ENCODE results near the gene SSH2.
A peak's percentile ranks its signal among the peaks of the same experiment; 100 is the strongest.
"Not testable (repeated sequence)": the region's sequence is repeated elsewhere in the genome, so short reads cannot be mapped to it uniquely, and the experiment has no call there.

SSH2 gene

DNA sequence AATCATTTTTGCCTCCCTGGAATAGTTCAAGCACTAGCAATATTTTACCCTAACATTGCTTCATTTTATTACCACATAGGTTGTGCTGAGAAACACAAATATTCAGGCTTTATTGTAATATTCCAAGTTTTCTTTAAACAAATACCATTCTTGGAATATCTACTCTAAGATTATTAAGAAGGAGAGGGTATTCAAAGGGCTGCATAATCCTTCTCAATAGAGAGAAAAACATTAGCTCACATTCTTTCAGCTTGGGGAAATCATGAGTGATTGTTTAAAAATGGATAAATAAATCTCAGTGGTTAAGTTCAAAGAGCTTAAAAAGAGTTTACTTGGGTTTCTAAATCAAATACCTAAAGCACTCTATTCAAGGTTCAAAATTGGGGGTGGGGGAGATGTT is 195.4 kb downstream of the SSH2 start:
- no peak for DNase-seq (ENCODE audit: low spot score)

DNA sequence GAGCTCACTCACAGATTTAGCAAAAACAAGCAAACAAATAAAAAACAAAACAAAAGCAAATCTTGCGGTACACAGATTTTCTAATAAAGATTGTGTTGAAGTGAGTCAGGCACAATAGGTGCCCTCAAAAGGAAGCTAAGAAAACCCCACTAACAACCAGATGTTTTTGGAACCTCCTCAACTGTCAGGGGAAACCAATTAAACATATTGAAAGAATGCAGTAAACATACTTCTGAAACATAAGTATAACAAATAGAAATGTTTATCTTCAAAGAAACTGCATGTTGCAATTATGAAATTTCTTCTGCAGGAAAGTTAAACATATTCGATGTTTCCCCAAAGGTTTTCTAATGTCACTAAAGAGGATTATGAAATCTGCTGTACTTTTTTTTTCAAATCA is 196.9 kb downstream of the SSH2 start:
- DNase-seq (ENCODE audit: low spot score), result no peak

DNA sequence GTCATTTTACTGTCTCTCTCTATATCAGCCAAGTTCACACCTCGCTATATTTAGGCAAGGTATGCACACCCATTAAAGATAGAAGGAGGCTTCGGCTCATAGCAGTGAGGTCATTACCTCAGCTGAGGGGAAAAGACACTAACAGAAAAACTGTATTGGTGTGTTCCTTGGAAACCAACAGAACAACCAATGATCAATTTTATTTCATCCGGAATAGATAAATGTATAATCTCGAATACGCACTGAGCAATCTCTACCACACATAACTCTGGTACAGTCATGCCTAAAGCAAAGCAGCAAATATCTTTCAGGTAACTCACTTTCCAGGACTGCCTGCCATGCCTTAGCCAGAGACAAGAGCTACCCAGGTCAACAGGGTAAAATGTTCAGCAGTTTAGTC is 197.4 kb downstream of the SSH2 start:
- DNase-seq (ENCODE audit: low spot score), result no peak

DNA sequence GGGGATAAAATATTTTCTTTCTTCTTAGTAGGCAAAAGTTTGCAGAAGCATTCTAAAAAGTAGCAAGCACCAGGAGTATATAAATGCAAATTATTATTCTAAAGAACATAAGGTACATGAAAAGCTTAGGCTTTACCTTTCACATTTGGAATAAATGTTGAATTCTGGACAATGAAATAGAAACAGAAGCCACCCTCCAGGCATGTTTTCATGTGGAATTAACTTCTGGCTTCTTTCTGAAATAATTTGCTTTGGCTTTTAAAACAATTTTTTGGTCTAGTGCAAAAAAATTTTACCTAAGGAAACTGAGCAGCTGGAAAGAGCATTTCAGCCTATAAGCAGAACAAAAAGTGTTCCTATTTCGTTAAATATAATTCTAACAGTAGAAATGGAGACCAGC is 197.8 kb downstream of the SSH2 start:
- no peak for DNase-seq (ENCODE audit: low spot score)

DNA sequence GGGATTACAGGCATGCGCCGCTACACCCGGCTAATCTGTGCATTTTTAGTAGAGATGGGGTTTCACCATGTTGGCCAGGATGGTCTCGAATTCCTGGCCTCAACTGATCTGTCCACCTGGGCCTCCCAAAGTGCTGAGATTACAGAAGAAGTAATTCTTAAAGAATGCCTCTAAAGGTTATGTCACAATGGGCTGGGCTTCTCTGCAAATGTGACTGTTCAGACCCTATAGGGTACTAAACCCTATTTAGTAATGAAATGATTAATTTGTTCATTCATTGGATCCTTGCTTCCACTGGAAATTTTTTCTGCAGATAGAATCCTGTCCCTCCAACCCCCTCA is 198.5 kb downstream of the SSH2 start:
- no peak for DNase-seq (ENCODE audit: low spot score)

- DNase-seq (ENCODE audit: low spot score), result no peak
Observed at GRCh38 chr17:29728490-29728889, 201.5 kb downstream of the SSH2 start.

DNA sequence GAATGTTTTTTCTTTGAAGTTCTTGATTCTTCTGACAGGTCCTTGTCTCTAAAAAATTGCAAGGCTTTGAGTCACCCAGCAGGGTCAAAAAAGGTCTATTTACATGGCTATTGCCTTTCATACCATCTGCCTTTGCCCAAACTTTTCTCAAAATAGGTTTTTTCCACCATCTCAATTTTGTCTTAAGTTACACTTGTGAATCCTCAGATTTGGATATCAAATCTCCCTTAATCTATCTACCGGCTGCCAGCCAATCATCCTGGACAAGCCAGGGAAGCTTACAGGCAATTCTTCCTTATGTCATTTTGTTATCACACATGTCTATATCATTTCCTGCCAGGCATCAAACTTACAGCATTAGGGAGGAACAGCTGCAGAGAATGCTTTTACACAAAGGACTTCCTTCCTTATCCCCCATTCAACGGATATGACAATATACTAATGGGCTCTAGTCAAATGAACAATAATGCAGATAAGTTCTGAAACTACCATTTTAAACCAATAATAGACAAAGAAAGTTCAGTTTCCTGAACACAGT is 203.2 kb downstream of the SSH2 start:
- DNase-seq (ENCODE audit: low spot score), result no peak

- not testable (repeated sequence) for DNase-seq (ENCODE audit: low spot score)
Observed at GRCh38 chr17:29725408-29725807, 204.6 kb downstream of the SSH2 start.

DNA sequence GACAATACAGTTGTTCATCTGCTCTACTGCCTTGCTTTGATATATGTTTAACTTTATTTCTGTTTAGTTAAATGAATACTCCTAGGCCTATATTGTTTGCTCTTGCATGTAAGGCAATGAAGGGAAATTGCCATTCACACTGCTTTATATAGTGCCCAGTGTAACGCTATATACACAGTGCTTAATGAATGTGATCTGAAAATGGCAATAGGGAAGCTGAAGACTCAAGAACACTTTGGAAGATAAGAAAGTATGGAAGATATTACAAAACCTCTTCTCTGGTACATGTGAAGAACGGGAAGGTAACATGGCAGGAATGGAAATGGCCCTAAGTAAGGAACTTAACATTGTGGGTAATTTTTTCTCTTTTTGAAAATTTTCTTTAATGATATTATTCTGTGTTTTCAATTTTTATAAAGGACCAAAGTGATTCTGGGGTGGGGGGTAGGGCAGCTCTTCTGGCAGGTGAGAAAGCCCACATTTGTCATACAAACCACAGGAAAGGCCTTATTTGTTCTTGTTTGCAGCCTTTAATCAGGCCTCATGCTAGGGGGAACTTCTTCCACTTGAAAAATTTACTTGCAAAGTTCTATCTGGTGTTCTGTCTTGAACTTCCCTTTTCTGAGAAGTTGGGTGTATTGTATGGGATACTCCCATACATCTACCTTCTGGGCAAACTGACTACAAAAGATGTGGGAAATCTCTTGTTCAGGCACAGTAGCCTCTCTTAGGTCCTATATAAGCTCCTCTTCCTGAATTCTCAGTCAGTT is 206.6 kb downstream of the SSH2 start:
- DNase-seq (ENCODE audit: low spot score), result no peak

DNA sequence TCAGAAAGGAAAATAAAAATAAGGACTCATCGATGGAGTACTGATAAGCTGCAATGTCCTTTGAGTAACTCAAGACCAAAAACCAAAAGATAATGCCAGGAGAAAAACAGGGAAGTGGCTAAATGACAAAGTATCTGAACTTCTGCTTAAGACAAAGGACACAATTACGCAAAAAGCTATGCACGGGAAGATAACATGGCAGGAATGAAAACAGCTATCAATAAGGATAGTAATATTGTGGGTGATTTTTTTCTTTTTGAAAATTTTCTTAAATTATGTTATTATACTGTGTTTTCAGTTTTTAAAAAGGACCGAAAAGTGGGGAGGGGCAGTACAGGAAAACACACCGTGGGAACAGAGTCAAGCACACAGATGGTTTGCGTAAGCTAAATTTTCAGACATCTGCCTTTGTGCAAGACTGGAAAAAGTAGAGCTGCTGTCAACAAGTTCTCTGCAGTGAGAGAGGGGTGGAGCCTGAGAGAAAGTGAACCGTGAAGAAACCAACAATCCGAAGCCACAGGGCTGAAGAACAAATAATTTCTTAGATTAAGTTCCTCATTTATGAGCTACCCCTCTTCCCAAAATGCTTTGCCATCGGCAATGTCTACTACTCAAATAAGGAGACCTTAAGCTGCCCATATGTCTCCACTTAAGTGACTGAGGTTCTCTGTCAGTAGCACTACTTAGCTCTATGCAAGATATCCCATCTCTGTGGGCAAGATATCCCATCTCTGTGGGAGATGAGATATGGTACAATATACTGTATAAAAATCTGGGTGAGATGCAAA is 207.4 kb downstream of the SSH2 start:
- DNase-seq (ENCODE audit: low spot score), result no peak

DNA sequence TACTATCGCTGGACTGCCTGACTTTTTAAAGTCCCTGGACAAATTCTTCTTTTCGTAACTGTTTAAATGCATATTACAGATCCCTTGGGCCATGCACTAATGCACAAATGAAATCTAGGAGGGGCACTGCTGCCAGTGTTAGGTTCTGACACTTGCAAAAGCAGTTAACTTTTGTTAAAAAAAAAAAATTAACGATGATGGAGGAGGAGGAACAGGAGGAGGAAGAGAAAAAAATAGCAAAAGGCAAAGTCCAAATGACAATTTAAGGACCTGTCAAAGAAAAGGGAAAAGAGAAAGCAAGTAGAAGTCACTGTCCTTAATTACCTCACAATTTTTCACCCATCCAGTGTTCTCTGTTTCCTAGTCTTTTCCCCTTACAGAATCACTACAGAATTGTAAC is 209.5 kb downstream of the SSH2 start:
- DNase-seq (ENCODE audit: low spot score), result no peak

DNA sequence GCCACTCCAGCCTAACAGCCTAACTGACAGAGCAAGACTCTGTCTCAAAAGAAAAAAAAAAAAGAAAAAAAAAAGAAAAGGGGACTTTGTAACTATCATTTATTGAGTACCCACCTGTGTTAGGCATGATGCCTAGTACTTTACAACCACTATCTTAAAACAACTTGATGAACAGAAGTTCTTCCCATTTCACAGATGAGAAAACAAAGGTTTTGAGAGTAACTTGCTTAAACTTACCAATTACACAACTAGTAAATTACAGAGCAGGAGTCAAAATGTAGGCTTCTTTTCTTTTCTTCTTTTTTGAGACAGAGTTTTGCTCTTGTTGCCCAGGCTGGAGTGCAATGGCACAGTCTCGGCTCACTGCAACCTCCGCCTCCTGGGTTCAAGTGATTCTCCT is 210.6 kb downstream of the SSH2 start:
- no peak for DNase-seq (ENCODE audit: low spot score)

- DNase-seq (ENCODE audit: low spot score), result no peak
Observed at GRCh38 chr17:29718446-29719039, 211.5 kb downstream of the SSH2 start.

DNA sequence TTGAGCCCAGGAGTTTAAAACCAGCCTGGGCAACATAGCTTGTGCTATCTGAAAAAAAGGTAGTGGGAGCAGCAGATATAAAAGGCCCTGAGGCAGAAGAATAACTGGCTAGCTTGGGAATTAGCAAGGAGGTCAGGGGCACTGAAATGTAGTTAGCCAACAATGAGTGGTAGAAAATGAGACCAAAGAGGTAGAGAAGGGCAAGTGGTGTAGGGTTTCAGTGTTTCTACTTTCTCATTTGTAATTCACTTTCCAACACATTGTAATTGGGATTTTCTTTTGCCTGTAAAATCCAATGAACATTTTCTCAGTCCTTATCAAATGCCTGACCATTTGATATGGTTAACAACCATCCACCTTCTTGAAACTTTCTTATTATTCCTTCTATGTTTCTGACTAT is 212.2 kb downstream of the SSH2 start:
- DNase-seq (ENCODE audit: low spot score), result no peak

DNA sequence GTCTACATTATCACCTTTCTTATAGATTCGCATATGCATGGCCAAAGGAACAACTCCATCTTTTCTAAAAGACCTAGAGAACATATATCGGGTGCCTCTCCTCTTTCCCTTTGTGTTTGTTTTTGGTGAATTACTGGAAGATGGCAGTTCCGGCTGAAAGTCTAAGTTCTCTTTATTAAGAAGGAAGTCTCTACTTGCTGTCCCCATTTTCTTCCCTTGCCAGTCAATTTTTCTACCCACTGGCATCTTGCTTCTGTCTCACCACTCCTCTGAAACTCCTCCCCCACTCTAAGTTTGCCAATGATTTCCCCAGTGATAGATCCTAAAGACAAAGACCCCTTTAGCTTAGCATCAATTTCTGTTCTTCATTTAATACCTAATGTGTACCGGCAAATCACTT is 213.5 kb downstream of the SSH2 start:
- DNase-seq (ENCODE audit: low spot score), result no peak

- DNase-seq (ENCODE audit: low spot score), result no peak
Observed at GRCh38 chr17:29715680-29716079, 214.3 kb downstream of the SSH2 start.

DNA sequence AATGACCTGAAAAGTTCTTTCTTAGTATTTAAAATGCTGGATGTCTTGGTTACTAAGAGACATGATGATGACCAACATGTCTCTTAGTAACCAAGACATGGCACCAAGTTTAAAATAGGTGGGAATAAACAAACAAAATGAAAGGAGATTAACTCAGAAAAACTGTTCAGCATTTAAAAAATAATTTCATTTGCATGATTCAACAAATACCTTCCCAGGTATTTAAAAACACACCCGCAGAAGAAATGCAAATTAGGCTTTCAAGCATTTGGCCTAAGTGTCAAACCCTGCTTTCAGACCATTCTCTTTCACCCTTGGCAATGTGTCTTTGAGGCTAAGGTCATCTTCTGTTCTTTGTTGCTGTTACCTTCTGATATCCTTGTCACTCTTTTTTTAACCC is 215.9 kb downstream of the SSH2 start:
- no peak for DNase-seq (ENCODE audit: low spot score)

DNA sequence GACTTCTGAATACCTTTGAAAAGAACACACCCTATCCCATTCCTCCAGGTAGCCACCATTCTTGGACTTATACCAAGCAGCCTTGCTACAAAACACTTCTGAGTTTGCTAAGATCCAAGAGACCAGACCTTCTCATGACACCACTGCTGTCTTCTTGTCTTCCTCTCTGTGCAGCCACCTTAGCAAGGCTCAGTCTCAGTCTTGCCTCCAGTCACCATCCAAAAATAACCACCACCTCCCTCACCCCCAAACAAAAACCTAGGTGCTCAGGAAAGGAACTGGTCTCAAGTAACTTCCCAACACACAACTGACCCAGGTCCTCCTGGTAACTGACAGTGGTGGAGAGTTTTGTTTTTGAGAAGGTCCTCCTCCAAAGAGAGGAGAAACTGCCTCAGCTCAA is 216.4 kb downstream of the SSH2 start:
- no peak for DNase-seq (ENCODE audit: low spot score)

DNA sequence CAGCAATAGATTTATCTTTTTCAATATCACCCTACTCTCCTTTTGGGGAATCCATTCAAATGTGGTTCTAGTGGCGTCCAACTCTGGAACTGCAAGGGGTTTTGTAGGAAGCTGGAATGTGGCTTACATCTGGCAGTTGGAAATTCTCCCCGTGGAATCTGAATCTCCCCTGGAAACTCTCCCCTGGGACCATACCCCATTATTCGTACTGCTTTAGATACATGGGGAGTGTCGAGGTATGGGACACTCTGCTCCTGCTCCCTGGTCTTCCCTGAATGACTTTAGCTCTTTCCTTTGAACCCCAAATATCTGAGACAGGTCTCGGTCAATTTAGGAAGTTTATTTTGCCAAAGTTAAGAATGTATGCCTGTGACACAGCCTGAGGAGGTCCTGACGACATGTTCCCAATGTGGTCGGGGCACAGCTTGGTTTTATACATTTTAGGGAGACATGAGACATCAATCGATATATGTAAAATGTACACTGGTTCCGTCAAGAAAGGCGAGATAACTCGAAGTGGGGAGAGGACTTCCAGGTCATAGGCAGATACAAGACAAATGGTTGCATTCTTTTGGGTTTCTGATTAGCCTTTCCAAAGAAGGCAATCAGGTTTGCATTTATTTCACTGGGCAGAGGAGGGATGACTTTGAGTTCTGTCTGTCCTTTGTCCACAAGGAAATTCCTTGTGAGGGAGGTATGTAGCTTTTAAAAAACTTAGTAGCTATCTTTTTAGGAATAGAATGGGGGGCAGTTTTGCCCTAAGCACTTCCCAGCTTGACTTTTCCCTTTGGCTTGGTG is 218.2 kb downstream of the SSH2 start:
- DNase-seq (ENCODE audit: low spot score), result no peak

GRCh38 chr17:29710891-29711418 is 219.1 kb downstream of the SSH2 start:
- DNase-seq (ENCODE audit: low spot score), result peak; percentile 31

- DNase-seq (ENCODE audit: low spot score), result no peak
Observed at GRCh38 chr17:29710520-29710884, 219.5 kb downstream of the SSH2 start.

- DNase-seq (ENCODE audit: low spot score), result no peak
Observed at GRCh38 chr17:29709866-29710519, 220.0 kb downstream of the SSH2 start.

All from HuH-7.5 (cell line).